ENCODE measurements around the gene C18orf63.

- TF ChIP-seq CTCF (IDR thresholded peaks at IDR 0.05) (no peak), POLR2A (IDR thresholded peaks at IDR 0.05) (no peak)
These were observed 40.9 kb upstream of the C18orf63 start for GRCh38 chr18:74274700-74275099.
